Lower lobe of right lung (tissue), 2 donors: ENCODE data around the gene SREBF1. TPM values are rescaled to one million over a fixed set of nuclear protein-coding genes. Genes with fewer than 3 reads are reported as not detected.

ENCODE experiments used
- ATAC-seq, 2 donors: fragments of 200-7000 bp; cut with Tn5 transposase; one replicate each; pipeline ENCODE4 v1.9.1; 2020 to 2022; ENCODE audit warnings: mild to moderate bottlenecking in 2 of 2, moderate library complexity in 2 of 2
- DNase-seq: peaks from one replicate; pipeline ENCODE4 v3.0.0-alpha.2; 2020
- H3K27ac ChIP-seq: fragments of 200-600 bp; one replicate; pipeline ENCODE4 v1.8.0; 2022
- H3K27me3 ChIP-seq: fragments of 200-600 bp; one replicate; pipeline ENCODE4 v1.8.0; 2022; ENCODE audit warnings: low read depth
- H3K36me3 ChIP-seq: fragments of 200-600 bp; one replicate; pipeline ENCODE4 v1.8.0; 2022; ENCODE audit warnings: mild to moderate bottlenecking
- H3K4me1 ChIP-seq: fragments of 200-600 bp; one replicate; pipeline ENCODE4 v1.8.0; 2022
- H3K4me3 ChIP-seq: fragments of 200-600 bp; one replicate; pipeline ENCODE4 v1.8.0; 2022; ENCODE audit warnings: mild to moderate bottlenecking
- H3K9me3 ChIP-seq: fragments of 200-600 bp; one replicate; pipeline ENCODE4 v1.8.0; 2022
- intact Hi-C: fragments of 100-400 bp; cut with DNase I; formaldehyde crosslinking; loops from one replicate; pipeline ENCODE4 v1.11.0; 2022
- total RNA-seq: library from RNA; stranded (reverse); fragmentation: NEBNext Ultra II Directional; extraction: Animal tissue kit (Norgen Biotek cat#: 25700); gene quantifications from one replicate; pipeline ENCODE4 v1.2.1, GENCODE V29; 2021
- TF ChIP-seq, protein P1 (sequence below): fragments of 200-600 bp; IDR thresholded peaks from one replicate; pipeline ENCODE4 v1.8.0; 2022; ENCODE audit warnings: antibody characterized with exemption, mild to moderate bottlenecking
- donor health status: DM: no; HTN: yes; CAD: no; lungs with severe emphysema.

The SREBF1 gene
- total RNA-seq, 1 donor from 2014 or later = 77.2 TPM

DNA sequence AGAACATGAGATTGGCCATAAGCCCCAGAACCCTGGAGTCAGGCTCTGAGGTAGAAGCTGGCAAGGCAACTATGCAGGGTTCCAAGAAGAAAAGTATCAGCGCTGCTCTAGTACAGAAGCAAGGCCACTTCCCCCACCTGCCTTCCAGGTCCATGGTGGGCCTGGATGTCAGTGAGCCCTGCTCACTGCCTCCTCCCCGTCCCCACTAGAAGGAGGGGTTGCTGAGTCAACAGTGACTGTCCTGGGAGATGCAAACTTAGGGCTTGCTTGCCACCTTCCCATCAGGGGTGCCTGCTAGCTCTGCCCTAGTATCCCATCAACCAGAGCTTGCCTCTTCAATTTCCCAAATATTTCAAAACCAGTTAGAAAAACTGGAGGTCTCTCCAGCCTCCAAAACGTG, 29.6 kb upstream of the SREBF1 start:
- H3K4me1 ChIP-seq = peaks cover 8% of the 10 kb centered on the region
- no peaks in the 10 kb centered on the region for H3K27me3 ChIP-seq
- H3K9me3 ChIP-seq = no peaks in the 10 kb centered on the region
- H3K27ac ChIP-seq = no peak overlapping the region
- no peak overlapping the region for H3K4me3 ChIP-seq
- H3K36me3 ChIP-seq = peaks cover 31% of the 10 kb centered on the region
- TF ChIP-seq, protein P1, sequence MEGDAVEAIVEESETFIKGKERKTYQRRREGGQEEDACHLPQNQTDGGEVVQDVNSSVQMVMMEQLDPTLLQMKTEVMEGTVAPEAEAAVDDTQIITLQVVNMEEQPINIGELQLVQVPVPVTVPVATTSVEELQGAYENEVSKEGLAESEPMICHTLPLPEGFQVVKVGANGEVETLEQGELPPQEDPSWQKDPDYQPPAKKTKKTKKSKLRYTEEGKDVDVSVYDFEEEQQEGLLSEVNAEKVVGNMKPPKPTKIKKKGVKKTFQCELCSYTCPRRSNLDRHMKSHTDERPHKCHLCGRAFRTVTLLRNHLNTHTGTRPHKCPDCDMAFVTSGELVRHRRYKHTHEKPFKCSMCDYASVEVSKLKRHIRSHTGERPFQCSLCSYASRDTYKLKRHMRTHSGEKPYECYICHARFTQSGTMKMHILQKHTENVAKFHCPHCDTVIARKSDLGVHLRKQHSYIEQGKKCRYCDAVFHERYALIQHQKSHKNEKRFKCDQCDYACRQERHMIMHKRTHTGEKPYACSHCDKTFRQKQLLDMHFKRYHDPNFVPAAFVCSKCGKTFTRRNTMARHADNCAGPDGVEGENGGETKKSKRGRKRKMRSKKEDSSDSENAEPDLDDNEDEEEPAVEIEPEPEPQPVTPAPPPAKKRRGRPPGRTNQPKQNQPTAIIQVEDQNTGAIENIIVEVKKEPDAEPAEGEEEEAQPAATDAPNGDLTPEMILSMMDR = no peak
- intact Hi-C loops = no loop called here
- DNase-seq (no peak), ATAC-seq (no peak)

DNA sequence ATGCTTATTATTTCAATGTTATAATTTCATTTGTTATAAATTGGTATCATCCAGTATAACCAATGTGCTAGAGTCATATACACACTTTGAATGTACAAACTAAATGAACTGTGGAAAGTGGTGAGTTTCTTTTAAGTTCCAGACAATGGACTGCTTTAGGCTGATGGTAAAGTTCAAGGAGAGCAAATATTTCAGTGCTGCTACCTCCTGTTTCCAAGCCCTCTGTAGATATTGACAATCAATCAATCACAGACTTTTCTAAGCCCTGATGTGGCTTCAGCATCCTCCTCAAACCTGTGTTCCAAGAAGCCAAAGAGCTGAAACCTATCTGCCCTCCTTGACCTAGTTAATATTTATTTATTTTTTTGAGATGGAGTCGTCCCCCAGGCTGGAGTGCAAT, 28.2 kb upstream of the SREBF1 start:
- Histone ChIP-seq H3K27ac (no peak overlapping the region), H3K9me3 (no peaks in the 10 kb centered on the region), H3K4me1 (peaks cover 21% of the 10 kb centered on the region), H3K27me3 (no peaks in the 10 kb centered on the region), H3K4me3 (no peak overlapping the region), H3K36me3 (peaks cover 31% of the 10 kb centered on the region)
- intact Hi-C loops = no loop called here
- TF ChIP-seq, protein P1 = no peak
- DNase-seq (no peak), ATAC-seq (no peak)

DNA sequence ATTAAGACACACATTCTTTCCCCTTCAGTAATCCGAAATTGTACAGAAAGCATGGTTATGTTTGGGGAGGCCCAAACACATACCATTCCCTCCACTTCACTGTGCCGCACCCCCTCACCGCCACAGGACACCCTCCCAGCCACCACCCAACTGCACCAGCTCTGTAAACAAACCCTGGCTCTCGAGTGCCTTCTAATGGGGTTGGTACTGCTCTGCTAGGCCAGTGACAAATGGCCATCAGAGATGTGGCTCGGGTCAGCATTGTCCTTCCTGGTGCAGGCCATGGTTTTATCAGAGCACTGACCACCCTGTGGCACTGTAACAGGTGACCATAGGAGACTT, 24.0 kb upstream of the SREBF1 start:
- no peak for DNase-seq
- Histone ChIP-seq H3K9me3 (no peaks in the 10 kb centered on the region), H3K36me3 (no peaks in the 10 kb centered on the region), H3K27me3 (no peaks in the 10 kb centered on the region), H3K27ac (no peak overlapping the region), H3K4me3 (no peak overlapping the region), H3K4me1 (peaks cover 27% of the 10 kb centered on the region)
- TF ChIP-seq, protein P1 = no peak
- intact Hi-C loops = loop anchor here (5.0 kb wide), 1 partner anchor 48 kb away; no protein-coding TSS in a partner anchor
- peak; percentile 88 for ATAC-seq

DNA sequence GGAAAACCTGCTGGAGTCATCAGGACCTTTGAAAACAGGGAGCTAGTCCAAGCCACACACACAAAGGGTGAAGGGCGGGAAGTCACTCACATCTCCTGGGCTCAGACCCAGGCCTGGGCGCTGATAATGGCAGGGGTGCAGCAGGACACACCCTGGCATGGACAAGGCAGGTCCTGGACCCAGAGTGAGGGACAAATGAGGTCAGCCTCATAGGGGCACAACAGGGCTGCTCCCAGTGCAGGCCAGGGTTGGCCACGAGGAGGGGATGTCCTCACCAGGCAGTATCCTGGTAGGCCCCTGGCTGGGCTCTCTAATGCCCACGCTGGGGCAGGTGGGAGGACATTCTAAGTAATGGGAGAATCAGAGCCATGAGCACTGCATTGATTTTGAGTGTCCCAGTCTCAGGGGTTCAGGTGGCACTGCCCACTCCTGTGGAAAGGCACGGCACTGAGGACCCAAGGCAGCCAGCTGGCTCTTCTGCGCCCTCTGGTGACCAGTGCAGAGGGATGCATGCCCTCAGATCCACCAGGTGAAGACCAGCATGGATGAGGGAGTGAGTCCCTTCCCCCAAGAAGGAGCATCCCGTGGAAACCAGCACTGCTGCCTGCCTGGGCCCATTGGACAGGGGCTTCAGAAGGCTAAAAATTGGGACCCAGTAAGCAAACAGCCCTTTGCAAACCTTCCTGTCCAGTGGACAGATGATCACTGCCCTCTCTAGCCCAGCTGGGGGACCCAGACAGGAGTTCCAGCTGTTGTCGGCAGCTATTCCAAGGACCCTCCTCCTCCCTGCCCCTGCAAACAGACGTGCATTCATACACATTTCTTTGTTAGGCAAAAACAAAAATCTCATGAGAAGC, 23.4 kb upstream of the SREBF1 start:
- H3K4me3 ChIP-seq = no peak overlapping the region
- peak; percentile 78 for DNase-seq
- no peaks in the 10 kb centered on the region for H3K36me3 ChIP-seq
- H3K4me1 ChIP-seq = peaks cover 27% of the 10 kb centered on the region
- intact Hi-C loops = loop anchor here (5.0 kb wide), 1 partner anchor 48 kb away; no protein-coding TSS in a partner anchor
- no peaks in the 10 kb centered on the region for H3K9me3 ChIP-seq
- TF ChIP-seq, protein P1 = peak; percentile 99
- peak overlapping the region; percentile 38 for H3K27ac ChIP-seq
- H3K27me3 ChIP-seq = no peaks in the 10 kb centered on the region
- ATAC-seq = peak; percentile 94 to 96

DNA sequence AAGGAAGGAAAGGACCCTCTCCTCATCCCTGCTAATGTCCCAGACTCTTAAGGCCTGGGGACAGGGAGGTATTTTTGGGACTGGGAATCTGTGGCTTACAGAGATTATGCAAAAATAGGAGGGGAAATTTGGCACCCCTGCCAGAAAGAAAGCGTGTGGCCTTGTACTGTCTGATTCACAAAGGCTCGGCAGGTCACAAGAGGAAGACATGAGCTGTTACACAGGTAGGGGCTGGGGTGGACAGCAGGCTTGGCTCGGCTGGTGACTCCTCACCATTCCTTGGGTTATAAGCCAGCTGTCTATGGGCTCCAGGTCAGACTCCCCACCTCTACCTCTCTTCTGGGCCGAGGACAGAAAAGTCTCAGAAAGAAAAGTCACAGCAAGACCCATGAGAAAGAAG, 20.7 kb upstream of the SREBF1 start:
- ATAC-seq (no peak), DNase-seq (no peak)
- Histone ChIP-seq H3K9me3 (no peaks in the 10 kb centered on the region), H3K27me3 (no peaks in the 10 kb centered on the region), H3K4me1 (peaks cover 27% of the 10 kb centered on the region), H3K4me3 (no peak overlapping the region), H3K36me3 (no peaks in the 10 kb centered on the region), H3K27ac (no peak overlapping the region)
- TF ChIP-seq, protein P1 = no peak
- intact Hi-C loops = no loop called here
